Adrenal gland (tissue), 5 donors: ENCODE data around the gene AP1AR.

Experiments used
- CTCF ChIP-seq, 6 experiments: fragments of 450-650 bp in 4 of 6; fragments of 200-600 bp in 2 of 6; sonication (generic) in 1 of 6; IDR thresholded peaks; 1 replicate in 5 of 6; 2 replicates in 1 of 6; pipeline versions ENCODE4 v1.5.1 to v1.8.0; 2016 to 2021; ENCODE audit warnings: antibody characterized with exemption in 6 of 6, mild to moderate bottlenecking in 2 of 6, moderate library complexity in 1 of 6
- POLR2A ChIP-seq, 2 donors: fragments of 450-650 bp; IDR thresholded peaks; one replicate each; pipeline ENCODE4 v1.6.1; 2017; ENCODE audit warnings: antibody characterized with exemption in 2 of 2, mild to moderate bottlenecking in 2 of 2, moderate library complexity in 1 of 2
- donor health status: DM: no; HTN: no; CAD: no.

GRCh38 chr4:112225157-112225556 is 6.4 kb upstream of the AP1AR start:
- TF ChIP-seq CTCF (IDR thresholded peaks at IDR 0.05), result no peak
- TF ChIP-seq POLR2A (IDR thresholded peaks at IDR 0.05), result no peak
